HG02981 (cell line): ENCODE results near the gene IQCF2.
"Not testable (repeated sequence)": the region's sequence is repeated elsewhere in the genome, so short reads cannot be mapped to it uniquely, and the experiment has no call there.

Experiments used
- ATAC-seq: cut with Tn5 transposase; IDR thresholded peaks from one replicate; pipeline ENCODE4 v1.9.1; 2021; ENCODE audit warnings: mild to moderate bottlenecking, moderate library complexity; ENCODE audit not compliant: unreplicated experiment

The IQCF2 gene

GRCh38 chr3:51860703-51861665, at the start of gene IQCF2:
IQCF2 (plus strand) TSS chr3:51861615; CDS start chr3:51861667, 52 bp downstream.
- no peak for ATAC-seq

- ATAC-seq: no peak
These were observed 47.9 kb upstream of the IQCF2 start for GRCh38 chr3:51813539-51813938.

- no peak for ATAC-seq
These were observed 47.4 kb upstream of the IQCF2 start for GRCh38 chr3:51814034-51814433.

GRCh38 chr3:51815614-51816013, 45.8 kb upstream of the IQCF2 start:
- no peak for ATAC-seq

- no peak for ATAC-seq
These were observed 44.7 kb upstream of the IQCF2 start for GRCh38 chr3:51816723-51817122.

- ATAC-seq: no peak
These were observed 44.0 kb upstream of the IQCF2 start for GRCh38 chr3:51817375-51817774.

GRCh38 chr3:51819151-51819550, 42.3 kb upstream of the IQCF2 start:
- no peak for ATAC-seq

GRCh38 chr3:51819709-51820406, 41.6 kb upstream of the IQCF2 start:
- no peak for ATAC-seq

- no peak for ATAC-seq
These were observed 33.1 kb upstream of the IQCF2 start for GRCh38 chr3:51828297-51828696.

GRCh38 chr3:51830345-51830744, 31.1 kb upstream of the IQCF2 start:
- no peak for ATAC-seq

- no peak for ATAC-seq
These were observed 30.5 kb upstream of the IQCF2 start for GRCh38 chr3:51830836-51831385.

GRCh38 chr3:51836606-51837005, 24.8 kb upstream of the IQCF2 start:
- ATAC-seq: no peak

GRCh38 chr3:51845129-51845528, 16.3 kb upstream of the IQCF2 start:
- ATAC-seq: no peak

- not testable (repeated sequence) for ATAC-seq
These were observed 6.0 kb upstream of the IQCF2 start for GRCh38 chr3:51855411-51855810.

GRCh38 chr3:51862886-51863285, 1.5 kb downstream of the IQCF2 start:
- ATAC-seq: no peak

- ATAC-seq: not testable (repeated sequence)
These were observed 7.5 kb downstream of the IQCF2 start for GRCh38 chr3:51868896-51869295.

- no peak for ATAC-seq
These were observed 7.9 kb downstream of the IQCF2 start for GRCh38 chr3:51869304-51869703.

GRCh38 chr3:51873253-51873766, 11.9 kb downstream of the IQCF2 start:
- ATAC-seq: no peak

GRCh38 chr3:51873876-51874275, 12.5 kb downstream of the IQCF2 start:
- no peak for ATAC-seq

- ATAC-seq: no peak
These were observed 13.0 kb downstream of the IQCF2 start for GRCh38 chr3:51874411-51874810.

- no peak for ATAC-seq
These were observed 13.5 kb downstream of the IQCF2 start for GRCh38 chr3:51874889-51875288.
